ENCODE data around the gene NAA40.

The NAA40 gene

DNA sequence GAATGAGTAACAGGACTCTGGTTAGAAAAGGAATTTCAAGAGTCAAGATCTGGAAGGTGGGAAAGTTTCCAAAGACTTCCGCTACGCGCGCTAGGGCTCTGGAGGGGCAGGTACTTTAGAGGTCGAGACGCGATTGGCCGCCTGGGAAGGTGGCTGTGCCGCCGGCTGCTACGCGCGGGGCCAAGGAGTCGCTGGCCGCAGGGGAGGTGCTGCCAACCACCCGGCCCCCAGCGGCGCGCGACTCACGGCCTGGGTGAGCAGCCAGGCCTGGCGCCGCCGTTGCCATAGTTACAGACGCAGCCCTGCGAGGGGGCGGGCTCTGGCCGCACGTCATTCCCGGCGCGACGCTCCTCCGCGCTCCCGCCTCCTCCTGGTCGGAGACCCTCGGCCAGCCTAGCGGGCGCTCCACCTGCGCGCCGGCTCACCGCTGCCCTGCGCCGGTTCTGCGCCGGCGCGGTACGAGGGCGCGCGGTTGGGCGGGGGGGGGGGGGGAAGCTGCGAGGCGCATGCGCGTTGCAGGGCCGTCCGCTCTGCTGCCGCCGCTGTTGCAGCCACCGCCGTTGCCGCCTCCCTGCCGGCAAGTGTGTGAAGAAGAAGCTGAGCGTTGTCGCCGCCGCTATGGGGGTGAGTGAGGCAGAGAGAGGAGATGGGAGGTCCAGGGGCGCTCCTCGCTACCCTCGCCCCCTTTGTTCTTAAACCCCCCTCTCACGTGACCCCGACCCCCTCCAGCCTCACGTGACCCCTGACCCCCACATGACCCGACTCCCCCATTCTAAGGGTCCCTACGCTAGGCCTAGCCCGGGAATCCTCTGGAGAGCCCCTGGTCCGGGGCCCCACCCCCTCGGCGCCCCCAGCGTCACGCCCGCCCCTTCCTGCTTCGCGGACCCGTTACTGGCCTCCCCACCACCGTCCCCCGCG, at the start of gene NAA40:
TSS of gene NAA40 (plus strand) at position 524 of the 918 bp plus-strand sequence. CDS start at position 619, 95 bp downstream.
- peak; percentile 81 for DNase-seq (ENCODE audit: low read depth)

GRCh38 chr11:63889344-63889743, 49.5 kb upstream of the NAA40 start:
- DNase-seq (ENCODE audit: low read depth), result no peak

DNA sequence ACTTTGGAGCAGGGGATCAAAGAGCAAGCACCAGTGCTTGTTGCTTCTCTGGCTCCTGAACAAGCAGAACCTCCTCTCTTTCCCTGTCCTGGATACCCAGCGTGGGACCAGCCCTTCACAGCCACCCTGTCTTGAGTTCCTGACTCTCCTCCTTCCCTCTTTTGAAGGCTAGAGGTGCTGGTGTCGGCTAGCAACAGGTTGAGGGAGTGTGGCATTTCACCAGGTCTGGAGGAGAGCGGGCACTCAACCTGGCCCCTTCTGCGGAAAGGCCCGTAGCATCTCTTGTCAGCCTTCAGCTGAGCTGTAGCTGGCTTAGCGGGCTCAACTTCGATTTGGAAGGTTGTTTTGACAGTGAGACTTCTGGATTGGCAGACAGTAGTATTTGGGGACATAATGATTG, 48.4 kb upstream of the NAA40 start:
- DNase-seq (ENCODE audit: low read depth), result no peak

DNA sequence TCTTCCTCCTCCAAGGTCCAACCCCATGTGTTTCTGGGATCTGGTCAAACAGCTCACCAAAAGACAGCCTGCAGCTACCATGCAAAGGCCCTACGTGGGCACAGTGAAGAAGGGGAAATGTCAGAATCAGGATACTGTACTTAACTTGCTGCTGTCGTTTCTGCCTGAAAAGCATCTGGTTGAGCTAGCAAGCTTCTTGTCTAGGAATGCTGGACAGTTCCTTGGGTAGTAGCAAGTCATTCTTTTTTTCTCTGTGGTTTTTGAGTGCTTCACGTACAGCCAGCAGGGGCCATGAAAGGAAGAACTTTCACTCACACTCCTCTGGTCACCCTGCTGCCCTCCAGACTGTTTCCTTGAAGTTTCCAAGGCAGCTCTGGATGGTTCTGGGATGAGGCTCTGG, 46.6 kb upstream of the NAA40 start:
- no peak for DNase-seq (ENCODE audit: low read depth)

- no peak for DNase-seq (ENCODE audit: low read depth)
Observed at GRCh38 chr11:63893355-63893754, 45.4 kb upstream of the NAA40 start.

GRCh38 chr11:63896071-63896470, 42.7 kb upstream of the NAA40 start:
- DNase-seq (ENCODE audit: low read depth), result no peak

DNA sequence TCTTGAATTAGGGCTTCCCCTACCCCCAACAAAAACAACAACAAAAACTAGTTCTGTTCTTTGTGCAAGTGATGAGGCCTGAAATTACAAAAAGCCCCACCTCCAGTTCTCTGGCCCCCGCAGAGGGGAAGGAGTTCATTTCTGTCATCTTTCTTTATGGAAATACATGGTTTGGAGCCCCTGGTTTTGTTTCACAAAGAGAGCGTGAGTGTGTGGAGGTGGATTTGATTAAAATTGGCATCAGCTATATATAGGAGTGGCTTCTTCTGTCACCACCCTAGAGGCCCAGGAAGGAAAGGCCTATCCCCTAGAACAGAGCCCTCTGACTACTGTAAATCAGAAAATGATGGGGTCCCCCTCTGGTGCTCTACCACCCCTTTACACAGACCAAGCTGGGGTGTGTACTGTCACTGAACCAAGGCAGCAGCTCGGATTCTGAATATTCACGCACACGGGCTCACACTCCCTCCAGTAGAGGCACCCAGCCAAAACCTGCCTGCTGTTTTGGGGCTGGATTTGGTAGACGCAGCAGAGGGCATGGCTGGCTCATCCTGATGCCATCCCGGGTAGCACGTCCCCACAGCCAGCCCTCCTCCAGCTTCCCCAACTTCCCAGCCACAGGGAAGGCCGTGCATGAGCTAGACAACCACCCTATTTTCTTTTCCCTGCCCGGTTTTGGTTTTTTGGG, 41.2 kb upstream of the NAA40 start:
- no peak for DNase-seq (ENCODE audit: low read depth)

DNA sequence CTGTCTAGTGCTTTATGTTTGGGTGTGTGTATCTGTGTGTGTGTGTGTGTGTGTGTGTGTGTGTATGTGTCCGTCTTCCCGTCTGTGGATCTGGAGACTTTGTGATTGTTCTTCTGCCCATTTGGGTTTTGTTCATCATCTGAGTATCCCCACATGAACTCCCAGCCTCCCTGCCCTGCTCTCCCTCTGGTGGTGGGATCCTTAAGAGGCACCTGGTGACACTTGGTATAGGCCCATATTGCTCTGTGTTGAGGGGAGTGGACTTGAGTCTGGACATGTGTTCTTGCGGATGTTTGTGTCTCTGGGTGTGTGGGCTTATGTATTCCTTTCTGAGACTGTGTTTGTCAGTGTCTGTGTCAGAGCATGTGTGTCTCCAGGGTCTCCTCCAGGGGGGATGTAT, 37.1 kb upstream of the NAA40 start:
- DNase-seq (ENCODE audit: low read depth), result no peak

GRCh38 chr11:63903884-63904283, 34.9 kb upstream of the NAA40 start:
- no peak for DNase-seq (ENCODE audit: low read depth)

DNA sequence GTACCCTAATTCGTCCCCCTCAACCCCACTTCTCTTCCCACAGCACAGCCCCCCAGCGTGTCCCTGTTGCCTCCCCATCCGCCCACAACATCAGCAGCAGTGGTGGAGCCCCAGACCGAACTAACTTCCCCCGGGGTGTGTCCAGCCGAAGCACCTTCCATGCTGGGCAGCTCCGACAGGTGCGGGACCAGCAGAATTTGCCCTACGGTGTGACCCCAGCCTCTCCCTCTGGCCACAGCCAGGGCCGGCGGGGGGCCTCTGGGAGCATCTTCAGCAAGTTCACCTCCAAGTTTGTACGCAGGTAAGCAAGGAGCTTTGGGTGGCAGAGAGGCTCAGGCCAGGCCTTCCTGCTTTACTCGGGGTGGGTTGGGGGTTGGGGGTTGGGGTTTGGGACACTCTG, 34.1 kb upstream of the NAA40 start:
- DNase-seq (ENCODE audit: low read depth), result no peak

GRCh38 chr11:63905179-63905578, 33.6 kb upstream of the NAA40 start:
- DNase-seq (ENCODE audit: low read depth), result no peak

DNA sequence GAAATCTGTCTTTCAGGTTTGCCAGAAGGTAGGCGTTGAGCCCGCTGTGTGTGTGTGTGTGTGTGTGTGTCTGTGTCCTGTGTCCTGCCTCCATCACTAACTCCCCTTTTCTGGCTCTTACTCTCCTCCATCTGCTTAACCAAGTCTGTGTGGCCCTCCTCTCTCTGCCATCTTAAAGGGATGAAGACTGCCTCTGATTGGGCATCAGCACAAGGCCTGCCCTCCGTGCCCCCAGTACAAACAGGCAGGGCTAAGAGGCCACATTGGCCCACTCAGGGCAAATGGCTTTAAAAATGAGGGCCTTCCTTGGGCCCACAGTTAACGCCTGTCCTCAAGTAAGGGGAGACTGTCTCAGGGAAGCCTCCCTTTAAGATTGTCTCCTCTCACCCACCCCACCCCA, 32.7 kb upstream of the NAA40 start:
- DNase-seq (ENCODE audit: low read depth), result no peak

- DNase-seq (ENCODE audit: low read depth), result peak; percentile 61
Observed at GRCh38 chr11:63906585-63906984, 32.2 kb upstream of the NAA40 start.

- no peak for DNase-seq (ENCODE audit: low read depth)
Observed at GRCh38 chr11:63907063-63907462, 31.7 kb upstream of the NAA40 start.

DNA sequence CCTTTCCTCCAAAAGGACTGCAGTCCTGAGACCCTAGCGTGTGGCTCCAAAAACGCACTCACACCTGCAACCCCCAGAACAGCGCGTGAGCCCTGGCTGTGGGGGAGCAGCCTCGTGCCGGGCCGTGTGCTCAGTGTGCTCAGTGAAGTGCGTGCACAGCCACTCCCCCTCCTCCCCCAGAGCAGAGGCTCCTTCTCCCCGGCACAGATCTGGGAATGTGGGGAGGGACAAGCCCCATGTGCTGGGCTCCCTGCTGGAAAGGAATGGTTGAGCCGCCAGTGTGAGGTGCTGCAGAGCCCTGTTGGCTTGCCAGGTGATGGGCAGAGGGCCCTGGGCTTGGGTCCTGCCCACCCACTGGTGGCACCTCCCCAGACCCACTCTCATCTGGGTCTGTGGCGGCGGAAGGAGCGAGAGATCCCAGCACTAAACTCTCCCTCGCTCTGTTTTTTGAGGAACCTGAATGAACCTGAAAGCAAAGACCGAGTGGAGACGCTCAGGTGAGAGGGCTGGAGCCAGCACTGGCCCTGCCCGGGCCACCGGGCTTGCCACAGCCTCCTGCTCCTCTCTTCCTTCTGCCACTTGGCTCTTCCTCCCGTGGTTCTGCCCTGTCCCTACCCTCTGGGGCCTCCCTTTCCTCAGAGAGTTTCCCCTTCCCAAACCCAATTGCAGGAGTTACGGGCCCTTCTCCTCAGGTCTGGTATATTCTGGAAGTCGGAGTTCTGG, 30.8 kb upstream of the NAA40 start:
- DNase-seq (ENCODE audit: low read depth), result no peak

GRCh38 chr11:63908631-63909401, 30.0 kb upstream of the NAA40 start:
- DNase-seq (ENCODE audit: low read depth), result no peak

DNA sequence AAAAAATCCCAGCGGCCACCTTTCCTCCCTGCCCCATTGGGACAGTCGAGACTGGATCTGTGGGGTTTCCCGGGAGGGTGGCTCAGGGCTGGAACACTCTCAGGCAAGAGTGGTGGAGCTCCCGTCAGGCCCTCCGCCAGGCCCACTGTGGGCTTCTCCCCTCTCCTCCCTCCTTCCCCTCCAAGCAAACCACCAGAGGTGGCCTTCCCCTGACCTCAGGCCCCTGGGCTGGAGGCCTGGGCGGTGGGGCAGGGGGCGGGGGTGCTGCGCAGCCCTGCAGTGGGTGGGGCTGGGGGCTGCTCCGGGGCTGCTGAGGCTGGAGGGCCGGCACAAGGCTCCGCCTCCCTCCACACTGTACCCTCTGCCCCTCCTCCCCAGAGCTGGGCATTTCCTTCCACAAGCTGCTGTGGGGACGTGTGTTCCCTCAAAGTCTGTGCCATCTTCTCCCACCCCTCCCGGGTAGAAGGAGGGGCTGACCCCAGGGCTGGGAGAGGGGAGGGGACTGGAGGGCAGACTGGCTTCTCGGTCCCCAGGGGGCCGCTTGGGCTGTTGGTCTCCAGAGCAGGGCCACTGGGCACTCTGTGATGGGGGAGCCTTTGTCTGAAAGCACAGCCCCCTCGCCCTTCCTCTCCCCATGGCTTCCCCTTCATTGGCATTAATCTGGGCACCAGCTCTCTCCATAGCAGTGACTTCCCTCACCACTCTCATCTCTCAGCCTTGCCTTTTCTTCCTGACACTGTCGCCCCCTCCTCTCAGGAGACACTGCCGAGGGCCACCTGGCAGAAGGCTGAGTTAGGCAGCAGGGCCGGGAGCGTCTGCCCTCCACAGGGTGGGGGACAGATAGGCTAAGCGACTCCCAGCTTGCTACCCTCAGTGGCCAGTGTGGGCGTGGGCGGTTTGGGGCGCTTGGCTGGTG, 29.0 kb upstream of the NAA40 start:
- DNase-seq (ENCODE audit: low read depth), result no peak

DNA sequence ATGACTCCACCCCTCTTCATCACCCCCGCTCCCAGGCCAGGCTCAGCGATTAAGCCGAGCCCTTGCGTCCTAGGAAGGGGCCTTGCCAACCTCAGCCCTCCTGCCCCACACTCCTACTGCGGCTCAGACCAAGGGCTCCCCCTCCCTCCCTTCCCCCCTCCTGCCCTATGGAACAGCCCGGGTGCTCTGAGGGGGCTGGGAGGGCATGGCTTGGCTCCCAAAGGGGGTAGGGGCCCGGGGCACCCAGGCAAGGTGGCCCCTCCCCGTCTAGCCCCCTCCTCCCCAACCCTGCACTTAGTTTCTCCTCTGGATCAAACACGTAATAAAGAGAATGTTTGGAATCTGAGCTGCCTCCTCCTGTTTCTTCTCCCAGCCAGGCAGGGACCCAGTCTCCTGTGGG, 28.1 kb upstream of the NAA40 start:
- no peak for DNase-seq (ENCODE audit: low read depth)

- no peak for DNase-seq (ENCODE audit: low read depth)
Observed at GRCh38 chr11:63911440-63911839, 27.4 kb upstream of the NAA40 start.

DNA sequence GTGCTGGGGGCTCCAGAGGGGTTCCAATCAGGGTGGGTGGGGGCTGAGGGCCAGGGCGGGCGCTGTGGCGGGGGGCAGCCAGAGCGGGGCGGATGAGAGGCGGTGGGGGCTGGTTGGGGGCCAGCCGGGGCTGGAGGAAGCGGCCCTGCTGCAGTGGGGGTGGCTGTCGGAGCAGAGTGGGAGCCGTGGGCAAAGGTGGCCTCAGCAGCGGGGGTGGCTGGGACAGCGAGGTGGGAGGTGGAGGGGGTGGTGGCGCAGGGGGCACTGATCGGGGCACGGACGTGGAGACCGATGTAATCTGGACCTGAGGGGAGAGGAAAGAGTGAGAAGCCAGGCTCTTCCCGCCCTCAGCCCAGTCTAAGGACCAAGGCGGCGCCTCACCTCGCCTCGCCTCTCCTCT, 26.9 kb upstream of the NAA40 start:
- DNase-seq (ENCODE audit: low read depth), result no peak

DNA sequence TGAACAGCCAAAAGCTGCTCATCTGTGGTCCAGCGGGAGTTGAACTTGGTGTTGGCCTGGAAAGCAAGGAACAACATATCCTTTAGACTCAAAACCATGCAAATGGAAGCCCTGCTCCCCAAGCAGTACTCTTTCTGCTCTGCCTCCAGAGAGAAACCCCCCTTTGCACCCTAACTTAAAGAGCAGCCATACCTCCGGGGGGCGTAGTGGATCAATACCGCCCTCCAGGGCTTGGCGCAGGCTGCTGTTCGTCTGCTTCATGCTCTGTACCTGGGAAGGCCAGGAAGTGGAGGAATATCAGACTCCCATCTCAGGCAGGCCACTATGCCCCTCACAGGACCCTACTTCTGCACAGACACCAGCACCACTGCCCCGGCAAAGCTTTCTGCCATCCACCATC, 26.1 kb upstream of the NAA40 start:
- DNase-seq (ENCODE audit: low read depth), result no peak

Data from activated T-cell treated with anti-CD3 and anti-CD28 coated beads for 1 hour (primary cell).